HepG2 (cell line): ENCODE measurements around the gene EPHA2. TPM values are rescaled to one million over a fixed set of nuclear protein-coding genes. Genes with fewer than 3 reads are reported as not detected.

Experiments
- ARID5B ChIP-seq: IDR thresholded peaks from 2 replicates; pipeline ENCODE4 v1.4.0; 2020; ENCODE audit warnings: mild to moderate bottlenecking, missing genetic modification reagents
- CC2D1A ChIP-seq: sonication (generic); formaldehyde crosslinking; IDR thresholded peaks from 2 replicates; pipeline ENCODE4 v1.8.1; 2023; ENCODE audit warnings: mild to moderate bottlenecking, missing genetic modification reagents
- ERF ChIP-seq: IDR thresholded peaks from 2 replicates; pipeline ENCODE4 v1.6.1; 2018; ENCODE audit warnings: missing biosample characterization, missing genetic modification reagents
- GTF3A ChIP-seq: sonication (generic); formaldehyde crosslinking; conservative IDR thresholded peaks from 2 replicates; pipeline ENCODE4 v1.4.0; 2020; ENCODE audit warnings: mild to moderate bottlenecking, missing genetic modification reagents
- HDAC2 ChIP-seq: sonication (generic); formaldehyde crosslinking; IDR thresholded peaks from 2 replicates; pipeline ENCODE4 v1.4.0; 2020; ENCODE audit warnings: missing genetic modification reagents
- HMG20A ChIP-seq: IDR thresholded peaks from 2 replicates; pipeline ENCODE4 v1.6.1; 2016; ENCODE audit warnings: borderline replicate concordance
- HMG20B ChIP-seq: conservative IDR thresholded peaks from 2 replicates; pipeline ENCODE4 v1.6.1; 2016; ENCODE audit warnings: missing genetic modification reagents, missing compliant biosample characterization
- HNRNPLL ChIP-seq: fragments of 200-400 bp; formaldehyde crosslinking; IDR thresholded peaks from 2 replicates; pipeline ENCODE4 v1.6.1; 2017; ENCODE audit warnings: mild to moderate bottlenecking, low read depth, low read length; ENCODE audit not compliant: poor library complexity, severe bottlenecking
- IKZF4 ChIP-seq: sonication (generic); formaldehyde crosslinking; IDR thresholded peaks from 2 replicates; pipeline ENCODE4 v1.5.1; 2020; ENCODE audit warnings: borderline replicate concordance, mild to moderate bottlenecking, low read depth, missing genetic modification reagents; ENCODE audit errors: not compliant biosample characterization
- PBX3 ChIP-seq: sonication (generic); formaldehyde crosslinking; IDR thresholded peaks from 2 replicates; pipeline ENCODE4 v1.8.1; 2023; ENCODE audit warnings: missing genetic modification reagents, inconsistent platforms, borderline replicate concordance
- PHF8 ChIP-seq: sonication (generic); formaldehyde crosslinking; IDR thresholded peaks from 2 replicates; pipeline ENCODE4 v1.5.0; 2020; ENCODE audit warnings: missing genetic modification reagents
- SP1 ChIP-seq, 2 experiments: fragments of 450-650 bp in 1 of 2; sonication (generic) in 1 of 2; formaldehyde crosslinking in 1 of 2; IDR thresholded peaks; 2 replicates each; pipeline versions ENCODE4 v1.4.0 to v1.6.1; 2016 to 2020; ENCODE audit warnings: missing genetic modification reagents in 1 of 2
- ZBTB20 ChIP-seq: sonication (generic); formaldehyde crosslinking; IDR thresholded peaks from 2 replicates; pipeline ENCODE4 v1.8.1; 2023; ENCODE audit warnings: missing genetic modification reagents, low read depth, mild to moderate bottlenecking, borderline replicate concordance
- ZFP36L2 ChIP-seq: sonication (generic); formaldehyde crosslinking; IDR thresholded peaks from 2 replicates; pipeline ENCODE4 v1.4.0; 2020; ENCODE audit warnings: missing genetic modification reagents
- ZNF232 ChIP-seq: sonication (generic); formaldehyde crosslinking; IDR thresholded peaks from 2 replicates; pipeline ENCODE4 v1.4.0; 2020; ENCODE audit warnings: missing genetic modification reagents, borderline replicate concordance
- ZNF260 ChIP-seq: sonication (generic); formaldehyde crosslinking; IDR thresholded peaks from 2 replicates; pipeline ENCODE4 v1.4.0; 2020; ENCODE audit warnings: missing genetic modification reagents, low read depth, mild to moderate bottlenecking, borderline replicate concordance
- ZNF263 ChIP-seq: sonication (generic); formaldehyde crosslinking; IDR thresholded peaks from 2 replicates; pipeline ENCODE4 v1.4.0; 2020; ENCODE audit warnings: missing genetic modification reagents
- ZNF446 ChIP-seq: sonication (generic); formaldehyde crosslinking; IDR thresholded peaks from 2 replicates; pipeline ENCODE4 v1.5.0; 2020; ENCODE audit warnings: mild to moderate bottlenecking, missing genetic modification reagents
- ZNF580 ChIP-seq: IDR thresholded peaks from 2 replicates; pipeline ENCODE4 v1.6.1; 2016; ENCODE audit warnings: low read depth, borderline replicate concordance
- ZNF784 ChIP-seq: sonication (generic); formaldehyde crosslinking; IDR thresholded peaks from 2 replicates; pipeline ENCODE4 v1.5.1; 2020; ENCODE audit warnings: missing genetic modification reagents, mild to moderate bottlenecking, borderline replicate concordance
- polyA plus RNA-seq, 8 experiments: library from polyadenylated mRNA; depleted of rRNA in 3 of 8; stranded (reverse) in 7 of 8; unstranded in 1 of 8; fragments of >200 nt; fragmentation: Illumina TruSeq in 4 of 8; extraction: Trizol in 4 of 8; gene quantifications; 2 replicates each; pipeline versions ENCODE4 v1.2.1 to v1.2.3, GENCODE V29; 2011 to 2016; ENCODE audit warnings: low read depth in 4 of 8, missing spikeins in 1 of 8, mixed read lengths in 1 of 8; ENCODE audit not compliant: insufficient read depth in 1 of 8
- total RNA-seq, 5 experiments: library from RNA; depleted of rRNA; stranded (reverse); fragments of >200 nt; fragmentation: Illumina TruSeq; extraction: Trizol; gene quantifications; 2 replicates each; pipeline ENCODE4 v1.2.3, GENCODE V29; 2016; ENCODE audit warnings: low read depth in 1 of 5
- TF ChIP-seq, protein P1 (sequence below): sonication (generic); formaldehyde crosslinking; IDR thresholded peaks from 2 replicates; pipeline ENCODE4 v1.8.0; 2023; ENCODE audit warnings: mild to moderate bottlenecking, missing genetic modification reagents

EPHA2 gene
- total and polyA plus RNA-seq, 2 of the 13 experiments (the other 11 are each of a cell fraction or from before 2014, with no cell fraction given), result 33.6 to 53.6 TPM

- TF ChIP-seq HNRNPLL, result peak; percentile 49
- peak; percentile 17; the same call in 1 of the 2 replicates for TF ChIP-seq ZNF580 (CRISPR knock-in tag)
- peak; percentile 83; the same call in 1 of the 2 replicates for TF ChIP-seq ZNF232 (CRISPR knock-in tag)
- TF ChIP-seq ZNF784 (CRISPR knock-in tag), result no peak
- TF ChIP-seq, protein P1, sequence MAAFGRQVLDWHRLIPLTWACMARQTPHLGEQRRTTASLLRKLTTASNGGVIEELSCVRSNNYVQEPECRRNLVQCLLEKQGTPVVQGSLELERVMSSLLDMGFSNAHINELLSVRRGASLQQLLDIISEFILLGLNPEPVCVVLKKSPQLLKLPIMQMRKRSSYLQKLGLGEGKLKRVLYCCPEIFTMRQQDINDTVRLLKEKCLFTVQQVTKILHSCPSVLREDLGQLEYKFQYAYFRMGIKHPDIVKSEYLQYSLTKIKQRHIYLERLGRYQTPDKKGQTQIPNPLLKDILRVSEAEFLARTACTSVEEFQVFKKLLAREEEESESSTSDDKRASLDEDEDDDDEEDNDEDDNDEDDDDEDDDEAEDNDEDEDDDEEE, result peak; percentile 47; the same call in 1 of the 2 replicates
- no peak for TF ChIP-seq HMG20B
- no peak for TF ChIP-seq SP1 (IDR thresholded peaks at IDR 0.05)
- no peak for TF ChIP-seq SP1 (CRISPR knock-in tag; IDR thresholded peaks at IDR 0.05)
- no peak for TF ChIP-seq ZBTB20 (CRISPR knock-in tag)
- TF ChIP-seq ARID5B (CRISPR knock-in tag), result peak; percentile 22; the same call in 1 of the 2 replicates
- peak; percentile 75 for TF ChIP-seq PHF8
- peak; percentile 48; the same call in 1 of the 2 replicates for TF ChIP-seq HDAC2
- peak; percentile 42; the same call in 1 of the 2 replicates for TF ChIP-seq ZNF263 (CRISPR knock-in tag)
- no peak for TF ChIP-seq GTF3A (CRISPR knock-in tag)
- TF ChIP-seq IKZF4 (CRISPR knock-in tag), result no peak
- TF ChIP-seq HMG20A (CRISPR knock-in tag), result no peak
- 0 out of 2 replicates have a peak, but pooled peaks have one; percentile 26 for TF ChIP-seq ERF (CRISPR knock-in tag)
- 0 out of 2 replicates have a peak, but pooled peaks have one; percentile 41 for TF ChIP-seq ZFP36L2
- no peak for TF ChIP-seq ZNF446 (CRISPR knock-in tag)
- TF ChIP-seq CC2D1A (CRISPR knock-in tag), result no peak
- TF ChIP-seq ZNF260 (CRISPR knock-in tag), result no peak
- no peak for TF ChIP-seq PBX3
These were observed 20.0 kb upstream of the EPHA2 start (continued) for GRCh38 chr1:16175610-16176553.
